ENCODE data around the gene ARHGAP22.

DNA sequence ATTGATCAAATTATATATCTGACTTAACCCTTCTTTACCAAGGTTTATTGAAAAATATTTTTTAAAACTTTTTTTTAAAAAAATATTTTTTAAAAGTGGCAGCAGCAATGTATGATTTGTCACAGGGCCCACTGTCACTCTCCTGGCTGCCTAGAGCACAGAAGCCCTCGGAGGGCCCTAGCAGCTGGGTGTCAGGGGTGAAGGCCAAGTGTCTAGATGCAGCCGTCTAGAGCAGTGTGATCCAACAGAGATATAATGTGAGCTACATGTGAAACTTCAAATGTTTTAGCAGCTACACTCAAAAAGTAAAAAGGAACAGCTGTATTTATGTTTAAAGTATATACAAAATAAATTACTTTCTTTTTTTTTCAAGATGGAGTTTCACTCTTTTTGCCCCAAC is 112.7 kb downstream of the ARHGAP22 start:
- TF ChIP-seq CTCF (conservative IDR thresholded peaks at IDR 0.05 in 1 of 2, IDR thresholded peaks at IDR 0.05 in 1 of 2; ENCODE audit: extremely low read depth in 1 of 2, insufficient read depth in 1 of 2, low read depth in 1 of 2, low read length in 2 of 2), result no peak
- TF ChIP-seq EZH2 (IDR thresholded peaks at IDR 0.05; ENCODE audit: borderline replicate concordance, low read length), result no peak
